ENCODE measurements around the gene ACKR3. TPM values are rescaled to one million over a fixed set of nuclear protein-coding genes. Genes with fewer than 3 reads are reported as not detected.

Gene ACKR3
- total RNA-seq, 1 donor from 2014 or later = 39.3 TPM

- Histone ChIP-seq H3K27me3 (ENCODE audit: low read depth) (no peaks in the 10 kb centered on the region), H3K4me1 (no peaks in the 10 kb centered on the region), H3K9me3 (replicated peaks) (peaks cover 12% of the 10 kb centered on the region), H3K27ac (replicated peaks) (no peak overlapping the region), H3K4me3 (no peak overlapping the region), H3K36me3 (no peaks in the 10 kb centered on the region)
- TF ChIP-seq CTCF (IDR thresholded peaks at IDR 0.05; ENCODE audit: borderline replicate concordance) = no peak
- DNase-seq = no peak
- intact Hi-C loops (cut with micrococcal nuclease) = no loop called here
These were observed 16.9 kb upstream of the ACKR3 start for GRCh38 chr2:236552581-236553363.

DNA sequence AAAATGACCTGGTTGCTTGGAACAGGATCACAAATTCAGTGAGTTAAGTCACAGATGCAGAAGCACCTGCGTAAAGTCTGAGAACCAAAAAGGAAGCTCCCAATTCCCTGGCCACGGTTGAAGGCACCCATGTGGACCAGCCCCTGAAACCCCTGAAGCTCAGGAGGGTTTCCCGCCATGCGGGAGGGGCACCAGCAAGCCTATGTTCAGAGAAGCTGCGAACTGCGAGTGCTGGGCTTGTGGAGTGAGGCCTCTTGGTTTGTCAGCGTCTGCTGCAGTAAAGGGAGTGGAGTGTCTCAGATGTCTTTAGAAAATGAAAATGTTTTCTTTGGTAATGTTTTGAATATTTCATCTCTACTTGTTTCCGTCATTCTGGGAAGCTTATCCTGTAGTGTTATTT, 16.1 kb upstream of the ACKR3 start:
- DNase-seq = no peak
- peaks cover 7% of the 10 kb centered on the region for H3K9me3 ChIP-seq (replicated peaks)
- no peaks in the 10 kb centered on the region for H3K27me3 ChIP-seq (ENCODE audit: low read depth)
- H3K4me1 ChIP-seq = no peaks in the 10 kb centered on the region
- no peak overlapping the region for H3K4me3 ChIP-seq
- intact Hi-C loops (cut with micrococcal nuclease) = no loop called here
- H3K36me3 ChIP-seq = no peaks in the 10 kb centered on the region
- H3K27ac ChIP-seq (replicated peaks) = no peak overlapping the region
- no peak for TF ChIP-seq CTCF (IDR thresholded peaks at IDR 0.05; ENCODE audit: borderline replicate concordance)

DNA sequence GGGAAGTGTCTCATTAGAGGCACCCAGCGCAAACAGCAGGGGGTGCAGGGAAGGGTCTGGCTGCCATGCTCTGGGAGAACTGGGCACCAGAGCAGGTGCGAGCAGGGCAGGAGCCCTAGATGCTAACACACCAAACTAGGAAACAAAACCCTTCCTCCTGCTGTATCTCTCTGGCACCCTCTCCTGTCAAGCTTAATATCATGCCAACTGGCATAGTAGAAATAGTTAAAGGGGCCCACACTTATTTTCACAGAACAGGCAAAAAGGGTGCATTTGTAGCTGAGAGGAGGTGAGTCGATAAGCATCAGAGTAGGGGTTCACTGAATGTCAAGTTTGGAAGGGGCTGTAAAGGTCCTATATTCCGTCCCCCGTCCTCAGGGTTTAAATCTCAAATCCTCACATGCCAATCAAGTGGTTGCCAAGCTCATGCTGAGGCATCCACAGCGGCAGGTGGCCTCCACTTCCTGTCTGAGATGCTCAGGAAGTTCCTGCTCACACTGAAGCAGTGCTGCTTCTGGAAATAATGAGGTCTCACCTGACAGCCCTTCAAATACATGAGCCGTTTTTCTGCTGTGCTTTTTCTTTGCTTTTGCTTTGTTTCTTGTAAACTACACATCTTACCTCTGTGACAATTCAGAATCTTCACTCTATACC, 14.9 kb upstream of the ACKR3 start:
- no peak for DNase-seq
- TF ChIP-seq CTCF (IDR thresholded peaks at IDR 0.05; ENCODE audit: borderline replicate concordance) = no peak
- no peak overlapping the region for H3K4me3 ChIP-seq
- no peaks in the 10 kb centered on the region for H3K4me1 ChIP-seq
- no peaks in the 10 kb centered on the region for H3K27me3 ChIP-seq (ENCODE audit: low read depth)
- intact Hi-C loops (cut with micrococcal nuclease) = no loop called here
- no peaks in the 10 kb centered on the region for H3K36me3 ChIP-seq
- H3K9me3 ChIP-seq (replicated peaks) = peaks cover 7% of the 10 kb centered on the region
- H3K27ac ChIP-seq (replicated peaks) = no peak overlapping the region

DNA sequence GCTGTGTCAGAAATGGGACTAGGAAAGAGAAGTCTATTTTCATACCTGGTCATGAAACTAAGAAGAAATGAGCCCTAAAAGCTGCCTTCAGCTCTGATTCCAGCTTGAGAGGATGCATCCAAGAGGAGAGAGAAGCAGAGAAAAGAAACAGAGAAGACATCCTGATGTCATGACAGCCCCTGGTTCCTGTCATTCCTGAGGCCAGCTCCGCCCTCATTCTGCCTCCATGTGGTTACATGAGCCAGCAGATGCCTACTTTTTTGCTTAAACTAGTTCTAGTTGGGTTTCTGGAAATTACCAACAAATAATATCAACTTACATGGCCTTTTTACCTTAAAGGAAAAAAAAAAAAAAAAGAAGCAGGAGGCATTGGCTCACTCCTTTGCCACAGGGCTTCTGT, 14.1 kb upstream of the ACKR3 start:
- H3K9me3 ChIP-seq (replicated peaks) = peaks cover 7% of the 10 kb centered on the region
- no peaks in the 10 kb centered on the region for H3K36me3 ChIP-seq
- H3K27ac ChIP-seq (replicated peaks) = no peak overlapping the region
- H3K27me3 ChIP-seq (ENCODE audit: low read depth) = no peaks in the 10 kb centered on the region
- no peak for TF ChIP-seq CTCF (IDR thresholded peaks at IDR 0.05; ENCODE audit: borderline replicate concordance)
- intact Hi-C loops (cut with micrococcal nuclease) = no loop called here
- DNase-seq = no peak
- no peaks in the 10 kb centered on the region for H3K4me1 ChIP-seq
- no peak overlapping the region for H3K4me3 ChIP-seq

- peaks cover 7% of the 10 kb centered on the region for H3K9me3 ChIP-seq (replicated peaks)
- intact Hi-C loops (cut with micrococcal nuclease) = no loop called here
- no peaks in the 10 kb centered on the region for H3K36me3 ChIP-seq
- H3K4me3 ChIP-seq = no peak overlapping the region
- H3K27me3 ChIP-seq (ENCODE audit: low read depth) = no peaks in the 10 kb centered on the region
- no peak for TF ChIP-seq CTCF (IDR thresholded peaks at IDR 0.05; ENCODE audit: borderline replicate concordance)
- DNase-seq = no peak
- no peaks in the 10 kb centered on the region for H3K4me1 ChIP-seq
- H3K27ac ChIP-seq (replicated peaks) = no peak overlapping the region
These were observed 12.2 kb upstream of the ACKR3 start for GRCh38 chr2:236557306-236558030.

Measured in left ventricle myocardium inferior (tissue), 1 donor.